WTC11 (cell line): ENCODE results near the gene TASP1. TPM values are rescaled to one million over a fixed set of nuclear protein-coding genes. Genes with fewer than 3 reads are reported as not detected.

Experiments used
- ATAC-seq: fragments of 200-7000 bp; cut with Tn5 transposase; 2 replicates; pipeline ENCODE4 v1.10.0; 2021; ENCODE audit warnings: mild to moderate bottlenecking, moderate library complexity
- CTCF ChIA-PET: fragments of 300-600 bp; sonication (Branson Sonifier 250); formaldehyde crosslinking; loops from one replicate; lab custom pipeline; 2021; ENCODE audit warnings: antibody characterized with exemption; lab: Charles Lee
- POLR2A ChIA-PET: fragments of 350-600 bp; sonication (Branson Sonifier 250); formaldehyde crosslinking; loops from one replicate; lab custom pipeline; 2021; ENCODE audit warnings: antibody characterized with exemption; lab: Charles Lee
- DNase-seq: peaks from one replicate; pipeline ENCODE4 v3.0.0; 2021; ENCODE audit warnings: low spot score
- H3K27ac Mint-ChIP-seq: 2 replicates; pipeline ENCODE4 v1.8.0; 2021; ENCODE audit warnings: mixed read lengths
- H3K27me3 Mint-ChIP-seq: 2 replicates; pipeline ENCODE4 v1.8.0; 2021; ENCODE audit warnings: low read depth, mild to moderate bottlenecking, moderate library complexity, mixed read lengths
- H3K36me3 Mint-ChIP-seq: 2 replicates; pipeline ENCODE4 v1.8.0; 2021; ENCODE audit warnings: mixed read lengths
- H3K4me1 Mint-ChIP-seq: 2 replicates; pipeline ENCODE4 v1.8.0; 2022; ENCODE audit warnings: mixed read lengths
- H3K4me3 Mint-ChIP-seq: 2 replicates; pipeline ENCODE4 v1.8.0; 2021; ENCODE audit warnings: mild to moderate bottlenecking, moderate library complexity, mixed read lengths
- H3K9me3 Mint-ChIP-seq: 2 replicates; pipeline ENCODE4 v1.8.0; 2021; ENCODE audit warnings: mixed read lengths
- ARID4B ChIP-seq: sonication (generic); formaldehyde crosslinking; IDR thresholded peaks from 2 replicates; pipeline ENCODE4 v1.8.0; 2023; ENCODE audit warnings: missing genetic modification reagents, mild to moderate bottlenecking, borderline replicate concordance
- CBFB ChIP-seq: sonication (generic); formaldehyde crosslinking; IDR thresholded peaks from 2 replicates; pipeline ENCODE4 v1.8.1; 2022; ENCODE audit warnings: mild to moderate bottlenecking, low read depth, missing genetic modification reagents
- CREM ChIP-seq: sonication (generic); formaldehyde crosslinking; IDR thresholded peaks from 2 replicates; pipeline ENCODE4 v1.8.1; 2022; ENCODE audit warnings: mild to moderate bottlenecking, missing genetic modification reagents, moderate library complexity
- CTCF ChIP-seq: fragments of 200-600 bp; IDR thresholded peaks from 2 replicates; pipeline ENCODE4 v1.8.0; 2022; ENCODE audit warnings: antibody characterized with exemption
- EMX1 ChIP-seq: fragments of 250-450 bp; sonication (Bioruptor Pico); IDR thresholded peaks from 2 replicates; pipeline ENCODE4 v1.8.0; 2021; ENCODE audit warnings: mild to moderate bottlenecking
- IRF2 ChIP-seq: sonication (generic); formaldehyde crosslinking; IDR thresholded peaks from 2 replicates; pipeline ENCODE4 v1.8.0; 2022; ENCODE audit warnings: low read depth, missing genetic modification reagents, borderline replicate concordance
- NFATC4 ChIP-seq: fragments of 250-450 bp; sonication (Bioruptor Pico); IDR thresholded peaks from 2 replicates; pipeline ENCODE4 v1.9.0; 2021; ENCODE audit warnings: mild to moderate bottlenecking
- NR1H2 ChIP-seq: sonication (generic); formaldehyde crosslinking; IDR thresholded peaks from 2 replicates; pipeline ENCODE4 v1.9.0; 2021; ENCODE audit warnings: mild to moderate bottlenecking, moderate library complexity, missing genetic modification reagents
- NR3C1 ChIP-seq: sonication (generic); formaldehyde crosslinking; conservative IDR thresholded peaks from 2 replicates; pipeline ENCODE4 v1.8.1; 2023; ENCODE audit warnings: low read depth, mild to moderate bottlenecking, missing genetic modification reagents
- PRDM15 ChIP-seq: sonication (generic); formaldehyde crosslinking; IDR thresholded peaks from 2 replicates; pipeline ENCODE4 v1.8.0; 2022; ENCODE audit warnings: missing genetic modification reagents
- PRRX2 ChIP-seq: fragments of 250-450 bp; sonication (Bioruptor Pico); IDR thresholded peaks from 2 replicates; pipeline ENCODE4 v1.8.0; 2021; ENCODE audit warnings: mild to moderate bottlenecking
- SMAD3 ChIP-seq: sonication (generic); formaldehyde crosslinking; IDR thresholded peaks from 2 replicates; pipeline ENCODE4 v1.8.0; 2022; ENCODE audit warnings: missing genetic modification reagents, mild to moderate bottlenecking, borderline replicate concordance
- TEAD1 ChIP-seq: sonication (generic); formaldehyde crosslinking; IDR thresholded peaks from 2 replicates; pipeline ENCODE4 v1.8.0; 2022; ENCODE audit warnings: mild to moderate bottlenecking, missing genetic modification reagents
- TEAD4 ChIP-seq: sonication (generic); formaldehyde crosslinking; IDR thresholded peaks from 2 replicates; pipeline ENCODE4 v1.8.0; 2022; ENCODE audit warnings: mild to moderate bottlenecking, missing genetic modification reagents
- USF1 ChIP-seq: sonication (generic); formaldehyde crosslinking; IDR thresholded peaks from 2 replicates; pipeline ENCODE4 v1.8.0; 2022; ENCODE audit warnings: mild to moderate bottlenecking, missing genetic modification reagents
- ZNF317 ChIP-seq: sonication (generic); formaldehyde crosslinking; IDR thresholded peaks from 2 replicates; pipeline ENCODE4 v1.8.1; 2023; ENCODE audit warnings: low read depth, mild to moderate bottlenecking, moderate library complexity, missing genetic modification reagents, borderline replicate concordance
- total RNA-seq: library from RNA; stranded (reverse); gene quantifications from 3 replicates; pipeline ENCODE4 v1.2.3, GENCODE V29; 2021

The TASP1 gene
- total RNA-seq, 1 experiment from 2014 or later: 12.4 TPM

- TF ChIP-seq ARID4B (CRISPR knock-in tag): no peak
- TF ChIP-seq NR1H2 (CRISPR knock-in tag): no peak
- no peak for TF ChIP-seq NR3C1
- TF ChIP-seq NFATC4 (CRISPR knock-in tag): no peak
- TF ChIP-seq TEAD1: no peak
- TF ChIP-seq SMAD3 (CRISPR knock-in tag): no peak
Observed at GRCh38 chr20:13428684-13429083, 210.0 kb downstream of the TASP1 start (continued).

GRCh38 chr20:13426870-13427269, 211.9 kb downstream of the TASP1 start:
- no peak for DNase-seq
- ATAC-seq: no peak
- Mint-ChIP-seq H3K36me3 (no peaks in the 10 kb centered on the region), H3K4me1 (peaks cover 24% of the 10 kb centered on the region), H3K4me3 (no peak overlapping the region)
- POLR2A ChIA-PET: no interaction called here
- TF ChIP-seq PRRX2 (CRISPR knock-in tag): no peak
- no peak for TF ChIP-seq USF1 (CRISPR knock-in tag)
- TF ChIP-seq IRF2 (CRISPR knock-in tag): no peak
- no peak for TF ChIP-seq TEAD4 (CRISPR knock-in tag)
- no peak for TF ChIP-seq TEAD1
- TF ChIP-seq CREM (CRISPR knock-in tag): no peak
- TF ChIP-seq, all 79 proteins: peak for 0
- CTCF ChIA-PET: no interaction called here
- no peak overlapping the region for H3K27ac Mint-ChIP-seq
- H3K9me3 Mint-ChIP-seq: no peaks in the 10 kb centered on the region
- no peaks in the 10 kb centered on the region for H3K27me3 Mint-ChIP-seq

- H3K9me3 Mint-ChIP-seq: no peaks in the 10 kb centered on the region
- H3K27ac Mint-ChIP-seq: no peak overlapping the region; the same call in 1 of the 2 replicates
- H3K4me3 Mint-ChIP-seq: no peak overlapping the region
- no peaks in the 10 kb centered on the region for H3K36me3 Mint-ChIP-seq
- H3K27me3 Mint-ChIP-seq: no peaks in the 10 kb centered on the region
- ATAC-seq (no peak), DNase-seq (no peak)
- no peak for TF ChIP-seq PRDM15 (CRISPR knock-in tag)
- TF ChIP-seq ZNF317 (CRISPR knock-in tag): no peak
- TF ChIP-seq CTCF: no peak
- TF ChIP-seq CBFB: no peak
- no peak for TF ChIP-seq IRF2 (CRISPR knock-in tag)
- TF ChIP-seq EMX1 (CRISPR knock-in tag): no peak
- CTCF ChIA-PET: interaction anchor here (0.7 to 1.6 kb wide), 5 partner anchors 11 to 122 kb away, joined by 3 to 10 read pairs (median 7); no protein-coding TSS in a partner anchor
- peaks cover 33% of the 10 kb centered on the region for H3K4me1 Mint-ChIP-seq
- POLR2A ChIA-PET: interaction anchor here (1.2 kb wide), 1 partner anchor 1900 kb away, joined by 3 read pairs; no protein-coding TSS in a partner anchor
Observed at GRCh38 chr20:13425381-13426135, 213.2 kb downstream of the TASP1 start.
